ENCODE data around the gene NRP2.

NRP2 gene, protein sequence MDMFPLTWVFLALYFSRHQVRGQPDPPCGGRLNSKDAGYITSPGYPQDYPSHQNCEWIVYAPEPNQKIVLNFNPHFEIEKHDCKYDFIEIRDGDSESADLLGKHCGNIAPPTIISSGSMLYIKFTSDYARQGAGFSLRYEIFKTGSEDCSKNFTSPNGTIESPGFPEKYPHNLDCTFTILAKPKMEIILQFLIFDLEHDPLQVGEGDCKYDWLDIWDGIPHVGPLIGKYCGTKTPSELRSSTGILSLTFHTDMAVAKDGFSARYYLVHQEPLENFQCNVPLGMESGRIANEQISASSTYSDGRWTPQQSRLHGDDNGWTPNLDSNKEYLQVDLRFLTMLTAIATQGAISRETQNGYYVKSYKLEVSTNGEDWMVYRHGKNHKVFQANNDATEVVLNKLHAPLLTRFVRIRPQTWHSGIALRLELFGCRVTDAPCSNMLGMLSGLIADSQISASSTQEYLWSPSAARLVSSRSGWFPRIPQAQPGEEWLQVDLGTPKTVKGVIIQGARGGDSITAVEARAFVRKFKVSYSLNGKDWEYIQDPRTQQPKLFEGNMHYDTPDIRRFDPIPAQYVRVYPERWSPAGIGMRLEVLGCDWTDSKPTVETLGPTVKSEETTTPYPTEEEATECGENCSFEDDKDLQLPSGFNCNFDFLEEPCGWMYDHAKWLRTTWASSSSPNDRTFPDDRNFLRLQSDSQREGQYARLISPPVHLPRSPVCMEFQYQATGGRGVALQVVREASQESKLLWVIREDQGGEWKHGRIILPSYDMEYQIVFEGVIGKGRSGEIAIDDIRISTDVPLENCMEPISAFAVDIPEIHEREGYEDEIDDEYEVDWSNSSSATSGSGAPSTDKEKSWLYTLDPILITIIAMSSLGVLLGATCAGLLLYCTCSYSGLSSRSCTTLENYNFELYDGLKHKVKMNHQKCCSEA

DNA sequence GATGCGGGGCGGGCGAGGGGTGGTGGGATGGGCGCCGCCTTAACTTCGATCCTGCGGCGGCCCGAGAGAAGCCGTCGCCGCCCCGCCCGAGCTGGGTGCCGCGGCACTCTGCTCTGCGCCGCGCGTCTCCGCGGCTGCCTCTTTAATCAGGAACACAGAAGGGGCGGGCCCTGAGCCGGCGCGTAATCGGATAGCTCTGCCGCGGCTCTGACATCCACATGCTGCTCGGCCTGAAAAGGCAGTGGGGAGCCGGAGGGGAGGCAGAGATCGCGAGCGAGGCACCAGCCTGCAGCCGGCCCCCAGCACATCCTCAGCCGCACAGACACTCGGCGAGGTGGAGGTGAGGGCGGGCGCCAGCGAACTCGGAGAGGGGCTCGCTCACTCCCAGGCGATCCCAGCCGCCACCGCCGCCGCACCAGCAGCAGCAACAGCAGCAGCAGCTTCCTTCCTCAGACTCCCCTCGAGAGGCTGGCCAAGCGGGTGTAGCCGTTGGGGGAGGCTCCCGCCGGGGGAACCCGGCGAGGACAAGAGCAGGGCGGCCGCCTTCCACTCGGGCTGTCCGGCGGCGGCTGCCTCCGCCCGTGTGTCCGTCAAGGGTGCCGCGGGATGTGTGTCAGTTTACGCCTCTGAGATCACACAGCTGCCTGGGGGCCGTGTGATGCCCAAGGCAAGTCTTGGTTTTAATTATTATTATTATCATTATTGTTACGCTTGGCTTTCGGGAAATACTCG lies at the start of gene NRP2:
Gene NRP2, plus strand, starts transcription at position 263 of the 732 bp plus-strand sequence. CDS start 790 bp downstream, outside the sequence.
- TF ChIP-seq GATA3 (IDR thresholded peaks at IDR 0.05; ENCODE audit: low read depth, low read length) (no peak), GATA2 (IDR thresholded peaks at IDR 0.05; ENCODE audit: low read depth, low read length) (no peak)

DNA sequence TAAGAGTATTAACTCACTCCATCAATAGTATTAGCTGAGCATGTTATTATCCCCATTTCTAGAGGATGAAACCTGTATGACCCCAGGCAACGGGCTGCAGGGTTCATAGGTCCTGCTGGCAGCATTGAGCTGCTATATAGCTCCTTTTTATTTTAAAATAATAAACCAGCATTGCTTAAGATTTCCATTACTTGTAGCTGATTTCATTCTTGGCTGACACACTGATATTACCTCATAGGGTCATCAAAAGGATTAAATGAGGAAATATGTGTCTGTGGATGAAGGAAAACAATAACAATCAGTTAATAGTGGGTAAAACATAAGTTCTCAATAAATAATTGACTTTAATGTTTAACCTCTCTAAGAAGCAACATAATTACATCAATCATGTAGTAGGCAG lies 48.3 kb upstream of the NRP2 start:
- TF ChIP-seq GATA3 (IDR thresholded peaks at IDR 0.05; ENCODE audit: low read depth, low read length) (no peak), GATA2 (IDR thresholded peaks at IDR 0.05; ENCODE audit: low read depth, low read length) (no peak)

DNA sequence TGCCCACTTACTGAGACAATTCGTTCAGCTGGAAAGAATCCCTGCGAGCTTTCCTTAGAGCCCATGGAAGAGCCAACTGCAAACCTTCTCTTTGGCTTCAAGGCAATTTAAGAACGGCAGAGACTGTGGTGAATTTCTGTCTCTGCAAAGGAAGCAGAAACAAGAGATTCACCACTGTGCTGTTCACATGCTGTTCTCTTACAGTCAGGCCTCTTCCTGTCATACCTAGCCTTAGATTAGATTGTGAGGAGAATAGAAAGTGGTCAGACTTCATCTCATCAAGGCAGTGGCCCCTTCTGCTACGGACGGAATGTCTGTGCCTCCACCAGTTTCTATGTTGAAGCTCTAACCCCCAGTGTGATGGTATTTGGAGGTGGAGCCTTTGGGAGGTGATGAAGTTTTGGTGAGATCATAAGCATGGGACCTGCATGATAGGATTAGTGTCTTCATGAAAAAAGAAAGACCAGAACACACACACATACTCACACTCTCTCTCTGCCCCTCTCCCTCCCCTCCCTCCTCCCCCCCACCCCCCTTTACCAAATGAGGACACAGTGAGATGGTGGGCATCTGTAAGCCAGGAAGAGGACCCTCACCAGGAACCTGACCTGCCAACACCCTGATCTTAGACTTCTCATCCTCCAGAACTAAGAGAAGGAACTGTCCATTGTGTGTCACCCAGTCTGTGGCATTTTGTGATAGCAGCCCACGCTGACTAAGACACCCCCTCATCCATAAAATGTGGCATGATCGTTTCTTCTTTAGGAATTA lies 45.6 kb upstream of the NRP2 start:
- TF ChIP-seq GATA3 (IDR thresholded peaks at IDR 0.05; ENCODE audit: low read depth, low read length) (no peak), GATA2 (IDR thresholded peaks at IDR 0.05; ENCODE audit: low read depth, low read length) (no peak)

DNA sequence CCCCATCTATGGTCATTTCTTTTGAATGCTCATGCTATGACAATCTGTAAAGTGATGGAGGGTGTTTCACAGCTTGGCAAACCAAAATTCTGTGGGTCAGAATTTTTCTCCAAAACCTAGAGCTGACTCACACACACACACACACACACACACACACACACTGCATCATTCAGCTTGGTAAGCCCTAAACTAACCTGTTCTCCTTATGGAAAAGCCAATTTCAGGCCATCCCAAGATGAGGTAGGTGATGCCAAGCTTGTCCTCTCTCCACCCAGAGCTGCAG lies 45.0 kb upstream of the NRP2 start:
- TF ChIP-seq GATA2 (IDR thresholded peaks at IDR 0.05; ENCODE audit: low read depth, low read length) = no peak
- no peak for TF ChIP-seq GATA3 (IDR thresholded peaks at IDR 0.05; ENCODE audit: low read depth, low read length)

DNA sequence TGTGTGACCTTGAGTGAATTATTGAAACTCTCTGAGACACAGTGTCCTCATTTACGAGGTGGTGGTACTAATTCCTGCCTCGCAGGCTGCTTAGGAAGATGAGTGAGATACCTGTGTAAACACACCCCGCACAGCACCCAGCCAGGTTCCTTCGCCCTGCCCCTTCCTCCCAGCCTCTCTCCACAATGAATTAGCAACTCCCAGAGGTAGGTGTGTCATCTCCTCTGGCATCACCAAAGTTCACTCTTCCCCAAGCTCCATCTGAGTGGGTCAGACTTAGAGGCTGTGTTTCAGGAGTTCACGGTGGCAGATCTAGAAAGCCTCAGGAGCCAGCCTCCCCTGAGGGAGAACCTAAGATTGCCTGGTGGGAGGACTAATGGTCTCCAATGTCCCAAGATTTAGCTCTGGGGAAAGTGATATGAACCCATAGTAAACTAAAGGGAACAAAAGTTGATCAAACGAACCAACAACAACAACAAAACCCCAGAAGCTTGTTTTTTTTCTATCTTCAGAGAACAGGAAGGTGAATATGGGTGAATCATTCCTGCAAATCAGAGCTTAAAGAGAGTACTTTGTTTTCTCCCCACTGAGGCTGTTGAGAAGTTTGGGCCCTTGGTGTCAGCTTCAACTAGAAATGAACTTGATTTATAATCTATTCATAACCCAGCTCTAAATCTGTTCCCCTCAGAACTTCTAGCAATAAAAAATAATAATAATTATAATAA lies 44.4 kb upstream of the NRP2 start:
- no peak for TF ChIP-seq GATA3 (IDR thresholded peaks at IDR 0.05; ENCODE audit: low read depth, low read length)
- no peak for TF ChIP-seq GATA2 (IDR thresholded peaks at IDR 0.05; ENCODE audit: low read depth, low read length)

DNA sequence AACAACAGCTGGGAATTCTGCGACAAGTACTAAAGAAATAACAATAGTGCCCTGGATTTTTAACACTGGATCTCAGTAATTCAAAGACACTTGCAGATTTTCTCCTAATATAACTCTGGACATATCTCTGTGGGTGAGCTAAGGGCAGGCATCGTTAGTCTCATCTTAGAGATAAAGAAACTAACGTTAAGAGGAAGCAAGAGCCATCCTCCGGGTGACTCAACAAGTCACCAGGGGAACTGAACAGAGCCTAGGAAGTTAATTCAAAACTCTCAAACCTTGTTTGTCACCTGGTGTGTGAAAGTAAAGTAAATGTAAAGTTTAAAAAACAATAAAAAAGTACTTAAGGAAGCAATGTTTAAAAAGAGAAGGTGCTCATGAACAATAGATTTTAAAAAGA lies 41.6 kb upstream of the NRP2 start:
- TF ChIP-seq GATA3 (IDR thresholded peaks at IDR 0.05; ENCODE audit: low read depth, low read length) (no peak), GATA2 (IDR thresholded peaks at IDR 0.05; ENCODE audit: low read depth, low read length) (no peak)

DNA sequence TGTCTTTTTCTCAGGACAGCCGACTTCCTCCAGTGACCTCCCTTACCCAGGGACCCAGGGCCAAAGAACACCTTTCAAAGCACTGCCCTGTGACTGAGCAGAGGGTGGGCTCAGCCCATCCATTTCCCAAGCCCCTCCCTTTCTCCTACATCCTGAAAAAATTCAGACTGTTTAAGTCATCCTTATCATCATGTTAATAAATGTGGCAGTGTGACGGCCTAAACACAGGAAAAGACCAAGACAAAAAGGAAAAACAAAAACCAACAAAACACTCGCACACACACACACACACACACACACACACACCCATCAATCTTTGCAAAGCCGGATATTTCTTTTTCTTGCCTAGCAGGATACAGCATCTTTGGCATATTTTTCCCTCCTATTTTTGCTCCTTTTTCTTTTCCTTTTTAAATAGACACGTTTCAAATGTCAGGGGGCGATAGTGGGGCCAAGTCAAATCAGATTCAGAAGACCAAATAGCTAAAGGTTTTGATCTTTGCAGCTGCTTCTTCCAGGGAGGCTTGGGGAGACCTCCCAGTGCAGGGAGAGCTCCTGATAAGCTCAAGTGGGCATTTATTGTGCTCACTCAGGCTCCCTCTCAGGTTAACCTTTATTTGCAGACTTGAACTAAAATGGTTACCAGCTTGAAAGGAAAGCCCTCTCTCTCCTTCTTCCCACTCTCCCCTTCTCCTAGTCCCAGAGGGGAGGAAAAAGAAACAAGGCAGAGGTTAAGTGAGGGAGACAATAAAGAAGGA lies 39.5 kb upstream of the NRP2 start:
- TF ChIP-seq GATA2 (IDR thresholded peaks at IDR 0.05; ENCODE audit: low read depth, low read length) = no peak
- TF ChIP-seq GATA3 (IDR thresholded peaks at IDR 0.05; ENCODE audit: low read depth, low read length) = no peak

DNA sequence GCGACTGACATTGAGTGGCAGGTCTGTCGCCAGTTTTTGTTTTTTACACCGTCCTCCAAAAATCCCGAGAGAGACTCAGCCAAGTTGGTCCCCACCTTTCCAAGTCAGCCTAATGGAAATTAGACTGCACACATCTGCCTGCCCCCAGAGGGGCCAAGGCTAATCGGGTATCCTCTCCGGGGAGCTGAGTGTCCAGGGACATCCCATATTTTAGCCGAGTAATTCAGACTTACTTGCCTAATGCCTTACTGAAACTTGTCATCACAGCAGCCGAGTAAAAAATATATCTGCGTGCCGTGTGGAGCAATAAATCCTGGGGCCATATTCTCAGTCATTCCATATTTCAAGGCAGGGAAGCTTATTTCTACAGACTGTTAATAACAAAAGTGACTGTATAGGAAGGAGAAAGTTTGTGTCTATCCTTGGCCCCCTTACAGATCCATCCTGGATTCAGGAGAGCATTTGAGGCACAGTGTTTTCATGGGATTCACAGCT lies 38.9 kb upstream of the NRP2 start:
- TF ChIP-seq GATA3 (IDR thresholded peaks at IDR 0.05; ENCODE audit: low read depth, low read length) = no peak
- no peak for TF ChIP-seq GATA2 (IDR thresholded peaks at IDR 0.05; ENCODE audit: low read depth, low read length)

DNA sequence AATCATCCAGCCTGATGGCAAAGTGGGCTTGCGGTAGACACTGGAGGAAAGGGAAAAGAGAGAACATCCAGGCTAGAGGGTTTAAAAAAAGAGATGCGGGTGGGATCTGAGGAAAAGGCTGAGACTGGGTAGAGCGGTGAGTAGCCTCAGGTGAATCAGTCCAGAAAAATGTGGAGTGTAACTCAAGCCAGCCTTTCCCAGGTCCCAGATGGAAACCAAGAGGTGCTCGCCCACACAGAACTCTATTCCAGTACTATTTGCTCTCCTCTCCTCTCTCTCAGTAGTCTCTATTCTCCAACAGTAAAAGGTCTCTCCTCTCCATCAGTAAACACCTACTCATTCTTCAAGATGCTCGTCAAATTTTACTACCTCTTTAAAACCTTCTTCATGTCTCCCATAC lies 38.3 kb upstream of the NRP2 start:
- TF ChIP-seq GATA2 (IDR thresholded peaks at IDR 0.05; ENCODE audit: low read depth, low read length) (no peak), GATA3 (IDR thresholded peaks at IDR 0.05; ENCODE audit: low read depth, low read length) (no peak)

DNA sequence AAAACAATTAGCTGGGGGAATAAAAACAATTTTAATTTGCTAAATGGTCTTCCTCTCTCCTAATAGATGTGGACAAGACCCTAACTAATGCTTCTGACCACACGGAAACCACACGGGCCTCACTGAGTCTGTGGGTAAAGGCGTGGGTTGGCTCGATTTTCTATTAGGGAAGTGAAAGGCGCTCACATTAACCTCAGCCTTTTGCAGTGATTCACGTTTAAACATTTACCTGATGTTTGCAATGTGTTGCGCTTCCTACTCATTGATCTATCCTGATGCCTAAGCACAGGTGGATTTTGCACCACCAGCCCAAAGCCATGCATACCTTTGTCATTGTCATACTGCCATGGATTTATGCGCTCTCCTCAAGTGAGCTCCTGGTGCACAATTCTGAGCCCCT lies 35.6 kb upstream of the NRP2 start:
- TF ChIP-seq GATA3 (IDR thresholded peaks at IDR 0.05; ENCODE audit: low read depth, low read length) (no peak), GATA2 (IDR thresholded peaks at IDR 0.05; ENCODE audit: low read depth, low read length) (no peak)

DNA sequence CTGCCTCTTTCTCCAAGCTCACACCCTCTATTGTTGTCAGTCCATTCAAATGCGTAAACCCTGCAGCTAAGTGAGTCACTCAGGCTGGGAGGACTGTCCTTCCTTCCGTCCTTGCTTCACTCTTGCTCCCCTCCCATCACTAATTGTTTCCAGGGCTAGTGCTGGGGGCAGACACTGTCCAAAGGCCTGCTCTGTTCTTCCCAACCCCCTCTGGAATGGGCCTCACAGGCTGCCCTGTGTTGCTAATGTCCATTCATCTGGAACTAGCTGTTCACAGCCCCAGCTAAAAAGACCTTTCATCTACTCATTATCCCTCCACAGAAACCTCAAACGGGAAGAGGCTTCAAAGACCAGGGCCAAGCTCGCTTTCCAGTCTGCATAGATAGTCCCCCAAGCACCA lies 31.9 kb upstream of the NRP2 start:
- TF ChIP-seq GATA3 (IDR thresholded peaks at IDR 0.05; ENCODE audit: low read depth, low read length) (no peak), GATA2 (IDR thresholded peaks at IDR 0.05; ENCODE audit: low read depth, low read length) (no peak)

DNA sequence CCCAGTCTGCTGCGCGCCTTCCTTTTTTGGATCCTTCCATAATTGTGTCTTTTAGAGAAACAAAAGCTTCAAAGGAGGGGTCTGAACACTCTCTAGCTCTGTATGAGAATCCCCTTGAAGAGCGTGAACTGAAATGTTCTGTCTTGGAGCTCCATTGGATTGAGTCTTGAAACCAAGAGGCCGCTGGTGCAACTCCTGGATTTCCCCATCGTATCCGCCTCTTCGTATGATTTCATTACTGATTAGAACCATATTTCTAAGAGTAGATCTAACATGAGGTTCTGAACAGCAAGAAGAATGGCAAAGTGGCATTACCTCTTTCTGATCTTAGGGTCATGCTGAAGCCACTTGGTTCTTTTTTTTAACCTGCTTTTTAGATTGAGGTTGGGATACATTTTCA lies 31.4 kb upstream of the NRP2 start:
- TF ChIP-seq GATA3 (IDR thresholded peaks at IDR 0.05; ENCODE audit: low read depth, low read length) (no peak), GATA2 (IDR thresholded peaks at IDR 0.05; ENCODE audit: low read depth, low read length) (no peak)
